Epidermal melanocyte (primary cell): Measurements from ENCODE around the gene ABCC8.

ENCODE experiments used
- DNase-seq: peaks from one replicate; pipeline ENCODE4 v3.0.0; 2011; ENCODE audit warnings: low spot score; ENCODE audit not compliant: insufficient read length

Gene ABCC8

GRCh38 chr11:17472467-17472866 lies 4.2 kb downstream of the ABCC8 start:
- DNase-seq, result no peak

DNA sequence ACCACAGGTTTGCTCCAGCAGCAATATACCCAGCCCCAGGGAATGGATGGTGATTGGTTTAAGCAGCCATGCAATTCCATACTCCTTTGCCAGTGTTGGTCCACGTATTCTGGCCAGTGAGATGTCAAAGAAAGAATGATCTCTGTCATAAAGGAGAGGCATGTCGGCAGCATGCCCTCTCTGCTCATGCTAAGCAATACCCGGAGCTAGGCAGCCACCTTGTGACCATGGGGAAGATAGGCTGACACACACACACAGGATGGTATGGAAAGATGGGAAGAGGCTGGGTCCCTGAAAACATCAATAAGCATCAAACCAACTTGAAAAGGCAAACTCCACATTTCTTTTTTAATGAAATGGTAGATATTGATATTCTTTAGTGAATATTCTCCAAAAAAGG lies 5.1 kb downstream of the ABCC8 start:
- no peak for DNase-seq

DNA sequence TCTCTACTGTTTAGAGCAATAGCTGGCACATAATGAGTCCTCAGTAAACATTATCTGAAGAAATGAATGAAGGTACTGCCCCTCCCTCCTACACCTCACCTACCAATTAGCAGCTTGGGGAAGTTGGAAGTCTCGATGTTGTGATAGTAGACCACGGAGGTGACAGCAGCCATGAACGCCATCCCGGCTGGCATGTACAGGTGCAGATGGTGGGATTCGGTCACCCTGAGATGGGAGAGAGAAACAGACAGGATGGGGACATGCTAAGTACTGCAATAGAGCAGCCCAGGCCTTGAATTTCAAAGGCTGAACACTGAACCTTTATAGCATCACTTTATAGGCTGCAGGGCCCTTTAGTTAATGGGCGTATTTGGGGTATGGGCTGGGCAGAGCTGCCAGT lies 6.6 kb downstream of the ABCC8 start:
- DNase-seq, result no peak

DNA sequence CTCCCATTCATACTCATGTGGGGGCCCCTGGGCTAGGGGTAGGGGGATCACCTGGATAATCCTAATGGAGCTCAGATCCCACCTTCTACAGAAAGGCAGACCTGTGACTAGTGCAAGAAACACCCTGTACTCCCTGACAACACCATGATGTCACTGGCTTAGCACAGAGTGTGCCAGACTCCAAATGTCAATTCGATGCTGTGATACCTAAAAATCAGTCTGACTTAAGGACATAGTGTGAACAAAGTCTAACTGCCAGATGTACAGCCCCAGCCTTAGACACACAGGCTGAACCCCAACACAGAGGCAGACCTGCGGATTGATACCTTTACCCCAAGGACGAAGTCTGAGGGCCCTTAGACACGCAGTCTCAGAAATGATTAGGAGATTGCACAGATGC lies 8.5 kb downstream of the ABCC8 start:
- no peak for DNase-seq

DNA sequence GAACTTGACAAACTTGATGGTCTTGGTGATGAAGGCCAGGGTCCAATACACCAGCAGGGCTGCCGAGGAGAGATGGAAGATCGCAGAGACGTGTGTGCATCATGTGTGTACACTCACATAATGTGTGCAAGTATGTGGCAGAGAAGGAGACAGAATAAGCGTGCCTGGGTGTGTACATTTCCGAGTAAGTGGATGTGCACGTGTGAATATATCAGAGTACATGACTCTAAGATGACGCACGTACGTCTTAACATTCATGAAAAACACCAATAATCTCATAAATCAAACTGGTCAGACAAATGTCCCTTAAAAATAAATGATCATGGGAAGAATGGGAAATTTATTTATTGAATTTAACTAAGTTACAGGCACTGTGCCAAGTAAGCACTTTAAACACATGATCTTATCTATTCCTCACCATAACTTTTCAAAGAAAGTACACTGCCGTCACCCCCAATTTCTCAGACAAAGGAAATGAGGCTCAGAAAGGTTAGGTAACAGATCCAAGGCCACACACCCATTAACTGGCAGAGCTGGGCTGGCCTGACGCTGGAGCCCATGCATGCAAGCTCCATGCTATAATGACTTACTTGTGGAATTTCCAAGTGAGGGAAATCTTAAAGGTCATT lies 13.0 kb downstream of the ABCC8 start:
- DNase-seq, result no peak

- no peak for DNase-seq
These were observed 13.7 kb downstream of the ABCC8 start for GRCh38 chr11:17462940-17463339.

- DNase-seq, result no peak
These were observed 16.2 kb downstream of the ABCC8 start for GRCh38 chr11:17460406-17460805.

GRCh38 chr11:17459236-17459896 lies 17.3 kb downstream of the ABCC8 start:
- DNase-seq, result no peak

- no peak for DNase-seq
These were observed 18.4 kb downstream of the ABCC8 start for GRCh38 chr11:17458268-17458667.

- no peak for DNase-seq
These were observed 19.1 kb downstream of the ABCC8 start for GRCh38 chr11:17457396-17458173.

- DNase-seq, result no peak
These were observed 24.0 kb downstream of the ABCC8 start for GRCh38 chr11:17452668-17453067.

- DNase-seq, result no peak
These were observed 27.5 kb downstream of the ABCC8 start for GRCh38 chr11:17449158-17449557.

GRCh38 chr11:17446482-17446881 lies 30.2 kb downstream of the ABCC8 start:
- DNase-seq, result no peak

- DNase-seq, result no peak
These were observed 31.3 kb downstream of the ABCC8 start for GRCh38 chr11:17445240-17445795.

DNA sequence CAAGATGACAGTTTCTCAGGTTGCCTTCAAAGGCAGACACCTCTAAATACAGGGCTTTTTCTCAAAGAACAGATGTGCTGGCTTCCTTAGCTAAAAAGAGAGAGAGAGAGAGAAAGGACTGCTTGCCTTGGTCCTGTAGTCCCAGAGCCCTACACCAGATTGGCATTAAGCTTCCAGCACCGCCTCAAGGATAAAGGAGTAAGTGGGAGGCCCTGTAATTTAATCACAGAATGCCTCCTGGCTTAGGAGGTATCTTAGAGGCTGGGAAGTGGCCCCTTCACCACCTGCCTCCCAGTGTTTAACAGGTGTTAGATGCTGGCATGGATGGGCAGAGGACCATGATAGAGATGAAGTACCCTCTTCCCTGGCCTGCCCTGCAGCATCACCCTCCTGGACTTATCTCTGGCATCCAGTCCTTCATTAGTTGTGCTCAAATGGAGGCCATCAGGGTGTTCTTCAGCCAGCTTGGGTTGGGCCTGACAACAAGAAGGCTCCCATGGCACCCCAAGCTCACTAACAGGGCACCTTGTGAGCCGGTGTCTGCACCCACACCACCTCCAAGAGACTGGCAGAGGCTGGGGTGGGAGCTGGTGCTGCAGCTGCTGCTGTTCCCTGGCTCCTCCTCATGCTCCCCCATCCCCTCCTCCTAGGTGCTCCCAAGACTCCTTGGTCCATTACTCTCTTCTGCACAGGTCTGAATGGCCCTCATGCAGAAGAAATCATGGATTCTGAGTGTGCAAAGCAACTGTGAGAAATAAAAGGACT lies 32.5 kb downstream of the ABCC8 start:
- no peak for DNase-seq

GRCh38 chr11:17443423-17443822 lies 33.2 kb downstream of the ABCC8 start:
- DNase-seq, result no peak

GRCh38 chr11:17443000-17443399 lies 33.6 kb downstream of the ABCC8 start:
- DNase-seq, result no peak

DNA sequence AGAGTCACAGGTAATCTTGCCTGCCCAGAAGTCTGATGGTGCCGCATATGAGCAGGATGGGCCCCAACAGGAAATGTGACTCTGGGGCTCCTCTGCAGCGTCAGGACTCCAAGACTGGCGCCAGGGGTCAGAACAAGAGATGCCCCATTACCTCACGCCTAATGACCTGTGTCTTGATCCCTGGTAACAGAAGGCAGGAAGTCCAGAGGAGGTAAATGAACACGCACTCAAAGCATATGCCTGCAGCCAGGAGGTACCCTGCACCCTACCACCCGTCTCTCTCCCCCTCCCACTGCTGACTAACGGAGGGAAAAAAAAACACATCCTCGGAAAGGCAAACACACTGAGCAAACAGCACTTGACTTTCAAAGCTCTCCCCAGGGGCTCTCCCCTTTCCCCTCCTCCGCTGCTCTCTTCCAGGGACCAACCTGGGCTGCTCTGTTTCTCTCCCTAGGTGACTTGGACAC lies 37.3 kb downstream of the ABCC8 start:
- no peak for DNase-seq

DNA sequence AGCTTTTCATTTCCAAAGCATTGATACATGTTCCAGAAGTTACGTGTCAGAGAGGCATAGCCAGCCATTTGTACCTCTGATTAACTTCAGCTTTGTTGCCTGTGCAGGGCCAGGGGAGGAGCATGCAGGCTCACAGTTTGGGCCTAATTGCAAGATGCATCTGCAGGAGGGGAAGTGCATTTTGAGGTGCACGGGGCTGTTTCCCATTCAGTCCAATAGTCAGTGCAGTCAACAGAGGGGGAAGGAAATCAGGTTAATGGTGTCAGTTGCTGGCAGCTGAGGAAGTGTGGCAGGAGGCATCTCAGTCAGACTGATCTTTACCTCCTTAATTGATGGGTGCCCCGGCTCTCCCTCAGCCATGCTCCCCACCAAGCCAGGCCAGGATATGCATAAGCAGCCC lies 39.3 kb downstream of the ABCC8 start:
- no peak for DNase-seq

DNA sequence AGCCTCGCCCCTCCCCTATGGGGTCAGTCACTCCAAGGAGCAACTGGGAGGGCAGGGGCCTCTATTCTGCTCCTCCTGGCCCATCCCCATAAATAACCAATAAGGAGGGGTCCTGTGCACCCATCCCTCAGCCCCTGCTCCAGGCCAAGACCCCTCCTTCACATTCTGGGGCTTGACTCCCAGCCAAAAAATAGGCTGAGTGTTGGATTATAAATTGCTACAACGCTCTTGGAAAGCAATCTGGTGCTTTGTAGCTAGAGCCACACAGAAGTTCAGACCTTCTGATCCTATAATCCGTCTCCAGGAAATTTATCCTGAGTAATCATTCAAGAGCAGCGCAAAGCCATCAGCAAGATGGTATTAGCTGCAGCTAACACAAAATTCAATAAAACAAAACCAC lies 42.5 kb downstream of the ABCC8 start:
- no peak for DNase-seq

DNA sequence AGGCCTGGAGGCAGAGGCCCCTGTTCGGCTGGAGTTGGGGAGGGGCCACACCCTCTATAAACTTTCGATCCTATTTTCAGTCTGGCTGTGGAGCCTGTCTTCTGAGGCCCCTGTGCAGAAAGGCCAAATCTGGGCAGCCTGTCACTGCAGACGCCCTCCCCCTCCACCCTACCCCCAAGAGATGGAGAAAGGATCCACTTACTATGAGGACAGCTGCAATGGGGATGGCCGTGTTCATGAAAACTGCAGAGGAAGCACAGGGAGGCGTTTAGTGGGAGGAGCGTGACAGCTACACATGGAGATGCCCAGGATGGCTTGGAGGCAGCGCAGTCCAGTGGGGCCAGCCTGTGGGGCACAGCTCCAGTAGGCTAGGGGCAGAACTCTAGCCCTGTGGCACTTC lies 44.6 kb downstream of the ABCC8 start:
- DNase-seq, result no peak
